ENCODE measurements around the gene SEMA4A.
A peak's percentile ranks its signal among the peaks of the same experiment; 100 is the strongest.
"Not testable (repeated sequence)": the region's sequence is repeated elsewhere in the genome, so short reads cannot be mapped to it uniquely, and the experiment has no call there.

The SEMA4A gene

DNA sequence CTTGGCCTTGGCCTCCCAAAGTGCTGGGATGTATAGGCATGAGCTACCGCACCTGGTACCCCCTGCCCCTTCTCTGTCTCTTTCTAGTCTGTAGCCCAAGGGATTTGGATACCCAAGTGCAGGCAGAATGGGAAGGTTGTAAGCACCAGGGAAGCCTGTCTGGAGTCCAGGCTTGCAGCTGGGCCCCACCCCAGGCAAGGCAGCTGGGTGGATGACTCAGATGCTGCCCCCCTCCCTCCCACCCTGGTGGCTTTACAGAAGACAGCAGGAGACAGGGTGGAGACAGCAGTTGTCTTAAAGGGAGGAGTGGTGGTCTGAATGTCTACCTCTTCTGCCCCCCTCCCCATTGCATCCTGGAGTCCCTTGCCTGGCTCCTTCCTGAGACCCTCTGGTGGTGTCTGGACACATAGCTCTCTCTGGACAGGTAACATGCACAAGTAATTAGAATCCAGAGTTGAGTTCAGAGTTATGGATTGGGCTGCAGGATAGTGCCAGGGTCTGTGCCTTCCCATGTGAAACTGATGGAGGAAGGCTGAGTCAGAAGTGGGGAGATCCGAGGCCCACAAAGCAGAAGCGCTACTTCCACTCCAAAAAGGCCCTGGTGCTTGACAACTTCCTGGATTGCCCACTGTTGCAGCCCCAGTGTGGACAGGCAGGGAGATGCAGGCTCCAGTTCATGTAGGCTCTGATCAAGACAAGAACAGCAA, 33.7 kb upstream of the SEMA4A start:
- no peak for DNase-seq (ENCODE audit: low read depth in 2 of 2)

GRCh38 chr1:156120318-156120717, 33.1 kb upstream of the SEMA4A start:
- DNase-seq (ENCODE audit: low read depth in 2 of 2), result no peak

DNA sequence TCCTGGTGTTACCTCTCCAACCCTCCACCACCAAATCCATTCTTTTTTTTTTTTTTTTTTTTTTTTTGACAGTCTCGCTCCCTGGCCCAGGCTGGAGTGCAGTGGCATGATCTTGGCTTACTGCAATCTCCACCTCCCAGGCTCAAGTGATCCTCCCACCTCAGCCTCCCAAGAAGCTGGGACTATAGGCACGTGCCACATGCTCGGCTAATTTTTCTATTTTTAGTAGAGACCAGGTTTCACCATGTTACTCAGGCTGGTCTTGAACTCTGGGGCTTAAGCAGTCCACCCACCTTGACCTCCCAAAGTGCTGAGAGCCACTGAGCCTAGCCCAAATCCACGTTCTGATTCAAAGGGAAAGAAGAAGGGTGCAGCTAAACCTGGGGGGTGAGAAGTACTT, 32.4 kb upstream of the SEMA4A start:
- DNase-seq (ENCODE audit: low read depth in 2 of 2), result not testable (repeated sequence)

DNA sequence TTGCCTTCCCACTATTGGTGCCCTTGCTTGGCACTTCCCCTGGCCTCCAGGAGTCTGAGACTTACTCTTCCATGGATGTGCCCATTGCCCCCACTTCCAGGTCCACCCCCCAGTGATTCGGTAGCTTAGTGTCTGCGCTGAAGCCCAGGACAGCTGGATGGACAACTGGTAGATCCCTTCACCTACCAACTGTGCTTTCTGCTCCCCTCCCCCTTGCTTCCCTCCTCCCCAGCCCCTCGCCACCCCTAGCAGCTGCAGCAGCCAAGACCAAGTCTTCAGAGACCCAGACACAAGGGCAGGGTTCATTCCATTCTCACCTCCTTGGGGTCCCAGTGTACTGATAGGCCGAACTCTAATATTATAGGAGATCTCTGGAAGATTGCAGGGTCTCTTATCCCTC, 31.9 kb upstream of the SEMA4A start:
- DNase-seq (ENCODE audit: low read depth in 2 of 2), result no peak

DNA sequence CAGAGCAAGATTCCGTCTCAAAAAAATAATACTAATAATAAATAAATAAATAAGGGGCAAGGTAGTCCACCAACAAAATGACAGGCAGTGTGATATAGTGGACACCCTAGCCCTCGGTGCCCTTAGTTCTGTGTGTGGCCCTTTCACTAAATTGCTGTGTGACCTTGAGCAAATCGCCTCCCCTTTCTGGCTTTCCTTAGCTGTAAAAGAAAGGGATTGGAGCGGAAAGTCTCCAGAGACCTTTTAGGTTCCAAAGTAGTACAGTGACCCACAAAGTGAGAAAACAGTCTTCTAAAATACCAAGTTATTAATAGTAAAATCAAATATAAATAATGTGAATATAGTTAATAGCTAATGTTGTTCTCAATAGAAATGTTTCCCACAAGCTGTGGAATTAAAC, 31.3 kb upstream of the SEMA4A start:
- no peak for DNase-seq (ENCODE audit: low read depth in 2 of 2)

- DNase-seq (ENCODE audit: low read depth in 2 of 2), result no peak
Observed at GRCh38 chr1:156122519-156123355, 30.6 kb upstream of the SEMA4A start.

- peak in 1 of 2 donors; percentile 44 for DNase-seq (ENCODE audit: low read depth in 2 of 2)
Observed at GRCh38 chr1:156123356-156124196, 29.8 kb upstream of the SEMA4A start.

DNA sequence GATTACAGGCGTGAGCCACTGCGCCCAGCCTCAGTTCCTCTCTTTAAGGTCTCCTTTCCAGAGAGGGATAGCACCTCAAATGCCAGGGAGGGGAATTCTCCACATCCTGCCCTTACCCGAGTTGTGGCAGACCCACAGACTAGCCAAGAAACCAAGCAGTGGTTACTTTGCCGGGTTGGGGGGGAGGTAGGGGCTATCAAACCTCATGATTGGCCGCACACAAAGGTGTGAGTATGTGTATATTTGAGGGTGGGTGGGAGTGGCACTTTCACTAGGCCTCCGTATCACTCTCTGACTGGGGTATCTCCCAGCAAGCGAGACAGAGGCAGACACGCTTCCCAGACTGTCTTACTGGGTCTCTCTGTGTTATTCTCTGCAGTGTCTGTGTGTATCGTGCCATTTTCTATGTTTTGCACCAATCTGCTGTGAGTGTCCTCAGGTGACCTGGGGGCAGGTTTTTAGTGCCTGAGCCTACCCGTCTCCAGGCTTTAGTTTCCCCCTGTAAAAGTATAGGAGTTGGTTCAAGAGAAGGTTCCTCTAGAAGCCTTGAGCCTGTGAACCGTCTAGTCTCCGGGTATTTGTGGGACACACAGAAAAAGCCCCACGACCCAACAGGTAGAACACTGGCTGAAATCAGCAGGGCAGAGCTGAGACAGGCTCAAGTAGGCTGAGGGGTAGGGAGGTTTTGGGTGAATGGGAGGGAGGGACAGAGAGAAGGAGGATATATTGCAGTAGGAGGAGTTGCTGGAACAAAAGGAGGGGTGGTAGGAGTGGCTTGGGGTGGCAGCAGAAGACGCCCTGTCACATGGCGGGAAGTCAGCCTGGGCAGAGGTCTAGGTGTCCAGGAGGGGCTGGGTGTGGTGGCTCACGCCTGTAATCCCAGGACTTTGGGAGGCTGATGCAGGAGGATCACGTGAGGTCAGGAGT, 28.6 kb upstream of the SEMA4A start:
- DNase-seq (ENCODE audit: low read depth in 2 of 2), result no peak

DNA sequence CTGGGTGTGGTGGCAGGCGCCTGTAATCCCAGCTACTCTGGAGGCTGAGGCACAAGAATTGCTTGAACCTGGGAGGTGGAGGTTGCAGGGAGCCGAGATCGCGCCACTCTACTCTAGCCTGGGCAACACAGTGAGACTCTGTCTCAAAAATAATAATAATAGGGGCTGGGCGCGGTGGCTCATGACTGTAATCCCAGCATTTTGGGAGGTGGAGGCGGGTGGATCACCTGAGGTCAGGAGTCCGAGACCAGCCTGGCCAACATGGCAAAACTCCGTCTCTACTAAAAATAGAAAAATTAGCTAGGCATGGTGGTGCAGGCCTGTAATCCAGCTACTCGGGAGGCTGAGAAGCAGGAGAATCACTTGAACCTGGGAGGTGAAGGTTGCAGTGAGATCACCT, 27.8 kb upstream of the SEMA4A start:
- not testable (repeated sequence) for DNase-seq (ENCODE audit: low read depth in 2 of 2)

- no peak for DNase-seq (ENCODE audit: low read depth in 2 of 2)
Observed at GRCh38 chr1:156126043-156126629, 27.2 kb upstream of the SEMA4A start.

DNA sequence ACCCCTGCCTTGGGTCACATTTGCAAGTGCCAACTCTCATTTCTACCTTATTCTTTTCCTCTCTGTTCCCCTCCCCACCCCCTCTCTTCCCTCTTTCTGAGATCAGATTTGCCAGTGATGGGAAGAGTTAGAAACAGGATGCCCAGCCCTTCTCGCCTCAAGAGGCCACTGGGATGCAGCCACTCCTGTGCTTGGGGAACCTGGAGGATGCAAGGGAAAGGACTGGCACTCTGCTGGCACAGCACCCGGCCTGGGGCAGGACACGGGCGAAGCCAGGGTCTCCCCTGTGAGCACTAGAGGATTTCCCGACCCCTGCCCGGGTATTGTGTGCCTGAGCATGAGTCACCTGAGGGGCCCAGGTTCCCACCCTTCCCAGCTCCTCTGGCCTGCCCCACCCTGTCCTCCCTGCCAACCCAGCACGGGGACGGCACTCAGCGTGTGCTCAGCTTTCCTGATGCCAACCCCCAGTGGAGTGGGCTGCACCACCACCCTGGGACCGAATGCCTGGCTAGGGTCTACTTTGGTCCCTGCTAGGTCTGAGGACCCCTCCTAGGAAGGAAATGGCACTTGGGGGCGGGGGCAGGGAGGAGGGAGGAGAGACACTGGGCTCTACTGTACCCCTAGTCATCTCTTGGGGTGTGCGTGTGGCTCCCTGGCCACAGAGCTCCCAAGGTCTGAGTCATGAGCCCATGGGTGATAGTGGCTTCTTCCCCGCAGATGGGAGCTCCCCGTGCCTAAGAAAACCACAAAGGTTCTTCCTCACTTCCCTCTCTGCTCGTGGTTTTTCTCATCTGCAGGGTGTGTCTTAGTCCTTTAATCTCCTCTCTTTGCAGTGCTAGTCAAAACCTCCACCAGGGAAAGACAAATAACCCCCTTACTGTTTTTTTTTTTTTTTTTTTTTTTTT, 26.5 kb upstream of the SEMA4A start:
- peak; percentile 44 to 69 for DNase-seq (ENCODE audit: low read depth in 2 of 2)

DNA sequence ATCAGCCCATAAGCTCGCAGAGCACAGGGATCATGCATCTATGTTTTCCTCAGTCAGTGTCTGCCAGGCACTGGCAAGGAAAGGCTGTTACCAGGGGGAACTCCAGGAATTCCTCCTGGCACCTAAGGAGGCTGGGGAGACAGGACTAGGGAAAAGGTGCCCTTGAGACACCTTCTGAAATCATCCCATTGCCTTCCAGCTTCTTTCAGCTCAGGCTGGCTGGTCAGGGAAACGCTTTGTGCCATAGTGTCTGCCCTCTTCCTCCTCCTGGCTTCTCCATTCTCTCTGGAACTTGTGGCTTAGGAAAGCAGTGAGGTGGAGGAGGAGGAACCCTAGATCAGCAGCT, 25.1 kb upstream of the SEMA4A start:
- no peak for DNase-seq (ENCODE audit: low read depth in 2 of 2)

DNA sequence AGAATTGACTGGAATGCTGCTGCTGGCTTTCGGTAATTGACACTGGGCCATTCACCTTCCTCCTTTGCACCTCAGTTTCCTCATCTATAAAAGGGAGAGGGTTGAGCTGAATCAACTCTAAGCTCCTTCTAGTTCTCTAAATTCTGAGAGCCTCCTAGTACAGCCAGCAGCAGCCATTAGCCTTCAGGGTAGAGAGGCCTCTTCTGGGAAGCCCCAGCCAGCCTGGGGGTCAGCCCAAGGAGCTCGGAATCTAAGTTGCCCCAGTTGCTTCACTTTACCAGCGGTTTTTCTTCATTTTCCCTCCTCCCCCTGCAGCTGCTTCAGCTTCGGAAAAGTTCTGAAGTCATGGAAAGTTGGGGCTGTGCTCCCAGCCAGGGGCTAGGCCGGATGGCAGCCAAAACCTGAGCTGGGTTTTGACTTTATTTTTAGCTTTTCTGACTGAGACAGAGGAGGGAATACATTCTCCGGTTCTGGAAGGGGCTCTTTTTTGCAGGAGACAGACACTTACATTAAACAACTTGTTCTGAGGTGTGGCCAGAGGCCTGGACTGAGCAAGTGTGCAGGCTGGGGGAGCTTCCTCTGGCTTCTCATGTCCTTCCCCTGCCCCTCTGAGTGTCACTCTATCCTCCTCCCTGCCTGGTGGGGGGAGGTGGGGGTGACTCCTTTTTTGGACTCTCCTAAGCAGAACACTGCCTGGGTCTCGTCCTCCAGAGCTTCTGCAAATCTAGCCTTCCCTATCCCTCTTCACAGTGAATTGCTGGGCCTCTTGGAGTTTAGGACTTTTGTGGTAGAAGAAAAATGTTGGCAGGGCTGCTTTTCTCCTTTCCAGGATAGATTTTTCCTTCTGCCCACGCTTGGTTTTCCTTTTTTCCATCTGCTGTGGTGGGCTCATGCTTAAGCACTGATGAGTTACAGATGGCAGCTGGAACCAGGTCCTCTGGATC, 24.5 kb upstream of the SEMA4A start:
- no peak for DNase-seq (ENCODE audit: low read depth in 2 of 2)

GRCh38 chr1:156129687-156130577, 23.5 kb upstream of the SEMA4A start:
- DNase-seq (ENCODE audit: low read depth in 2 of 2), result peak; percentile 44 to 82

DNA sequence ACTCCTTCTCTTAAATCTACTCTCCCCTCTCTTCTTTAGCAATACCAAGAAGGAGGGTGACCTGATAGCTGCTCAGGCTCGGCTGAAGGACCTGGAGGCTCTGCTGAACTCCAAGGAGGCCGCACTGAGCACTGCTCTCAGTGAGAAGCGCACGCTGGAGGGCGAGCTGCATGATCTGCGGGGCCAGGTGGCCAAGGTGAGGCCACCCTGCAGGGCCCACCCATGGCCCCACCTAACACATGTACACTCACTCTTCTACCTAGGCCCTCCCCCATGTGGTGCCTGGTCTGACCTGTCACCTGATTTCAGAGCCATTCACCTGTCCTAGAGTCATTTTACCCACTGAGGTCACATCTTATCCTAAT, 22.8 kb upstream of the SEMA4A start:
- DNase-seq (ENCODE audit: low read depth in 2 of 2), result no peak

GRCh38 chr1:156134716-156135435, 18.5 kb upstream of the SEMA4A start:
- DNase-seq (ENCODE audit: low read depth in 2 of 2), result no peak
